ENCODE data around the gene MTMR11.
"Not testable (repeated sequence)": the region's sequence is repeated elsewhere in the genome, so short reads cannot be mapped to it uniquely, and the experiment has no call there.

DNA sequence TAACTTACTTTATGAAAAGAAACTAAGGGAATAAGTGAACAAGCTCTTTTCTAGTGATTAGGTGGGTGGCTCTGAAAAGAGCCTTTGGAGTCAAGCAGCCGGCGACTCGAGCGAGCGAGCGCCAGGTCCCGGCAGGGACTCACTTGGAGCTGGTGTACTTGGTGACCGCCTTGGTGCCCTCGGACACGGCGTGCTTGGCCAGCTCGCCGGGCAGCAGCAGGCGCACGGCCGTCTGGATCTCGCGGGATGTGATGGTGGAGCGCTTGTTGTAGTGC lies 50.6 kb downstream of the MTMR11 start:
- TF ChIP-seq CTCF (IDR thresholded peaks at IDR 0.05; ENCODE audit: poor library complexity); EZH2phosphoT487 (IDR thresholded peaks at IDR 0.05; ENCODE audit: low read depth, severe bottlenecking, unreplicated experiment); EZH2 (IDR thresholded peaks at IDR 0.05; ENCODE audit: borderline replicate concordance): not testable (repeated sequence)
